Astrocyte (in vitro differentiated cells and primary cell): ENCODE results near the gene INCA1. TPM values are rescaled to one million over a fixed set of nuclear protein-coding genes. Genes with fewer than 3 reads are reported as not detected.

ENCODE experiments used
- DNase-seq: peaks from one replicate; pipeline ENCODE4 v3.0.0-alpha.2; 2010; ENCODE audit warnings: low read depth
- FAIRE-seq: peaks from 2 replicates; lab custom pipeline; 2011; peaks lifted over from hg19 to GRCh38; lab: Jason Lieb, UNC
- H2AFZ ChIP-seq: 2 replicates; pipeline ENCODE4 v1.6.0; 2012; ENCODE audit warnings: low read depth, low read length, inconsistent platforms
- H3K27ac ChIP-seq: 2 replicates; pipeline ENCODE4 v1.5.1; 2011; ENCODE audit warnings: low read depth, low read length, inconsistent platforms
- H3K27me3 ChIP-seq: 2 replicates; pipeline ENCODE4 v1.6.0; 2011; ENCODE audit warnings: low read length, inconsistent platforms; ENCODE audit not compliant: insufficient read depth
- H3K36me3 ChIP-seq: 2 replicates; pipeline ENCODE4 v1.5.1; 2011; ENCODE audit warnings: low read length, inconsistent platforms; ENCODE audit not compliant: insufficient read depth
- H3K4me1 ChIP-seq: 2 replicates; pipeline ENCODE4 v1.5.1; 2011; ENCODE audit warnings: low read length, inconsistent platforms; ENCODE audit not compliant: insufficient read depth
- H3K4me2 ChIP-seq: 2 replicates; pipeline ENCODE4 v1.6.0; 2012; ENCODE audit warnings: low read length, inconsistent platforms
- H3K4me3 ChIP-seq: 2 replicates; pipeline ENCODE4 v1.5.1; 2011; ENCODE audit warnings: low read depth, mild to moderate bottlenecking, low read length, inconsistent platforms; ENCODE audit not compliant: insufficient read depth
- H3K79me2 ChIP-seq: 2 replicates; pipeline ENCODE4 v1.6.0; 2012; ENCODE audit warnings: mild to moderate bottlenecking, low read length, inconsistent platforms; ENCODE audit not compliant: insufficient read depth
- H3K9ac ChIP-seq: 2 replicates; pipeline ENCODE4 v1.6.0; 2012; ENCODE audit warnings: mild to moderate bottlenecking, low read length, inconsistent platforms
- H3K9me3 ChIP-seq: 2 replicates; pipeline ENCODE4 v1.5.1; 2012; ENCODE audit warnings: low read depth, mild to moderate bottlenecking, low read length, inconsistent platforms; ENCODE audit not compliant: insufficient read depth
- H4K20me1 ChIP-seq: 2 replicates; pipeline ENCODE4 v1.6.0; 2012; ENCODE audit warnings: low read length, inconsistent platforms; ENCODE audit not compliant: insufficient read depth
- H3K27ac Mint-ChIP-seq: one replicate; pipeline ENCODE4 v1.8.0; 2021; ENCODE audit warnings: mild to moderate bottlenecking, mixed read lengths; ENCODE audit not compliant: unreplicated experiment
- H3K27me3 Mint-ChIP-seq: one replicate; pipeline ENCODE4 v1.8.0; 2021; ENCODE audit warnings: low read depth, mixed read lengths; ENCODE audit not compliant: unreplicated experiment
- H3K36me3 Mint-ChIP-seq: one replicate; pipeline ENCODE4 v1.8.0; 2021; ENCODE audit warnings: low read depth, mixed read lengths; ENCODE audit not compliant: unreplicated experiment
- H3K4me1 Mint-ChIP-seq: one replicate; pipeline ENCODE4 v1.8.0; 2021; ENCODE audit warnings: low read depth, mixed read lengths; ENCODE audit not compliant: unreplicated experiment
- H3K4me3 Mint-ChIP-seq: one replicate; pipeline ENCODE4 v1.8.0; 2021; ENCODE audit warnings: mild to moderate bottlenecking, moderate library complexity, mixed read lengths; ENCODE audit not compliant: unreplicated experiment
- H3K9me3 Mint-ChIP-seq: one replicate; pipeline ENCODE4 v1.8.0; 2021; ENCODE audit warnings: mild to moderate bottlenecking, mixed read lengths; ENCODE audit not compliant: unreplicated experiment
- CTCF ChIP-seq: IDR thresholded peaks from 2 replicates; pipeline ENCODE4 v1.5.1; 2011; ENCODE audit warnings: low read depth, mild to moderate bottlenecking, inconsistent platforms, low read length, moderate library complexity; ENCODE audit not compliant: insufficient read depth
- EZH2 ChIP-seq: IDR thresholded peaks from 2 replicates; pipeline ENCODE4 v1.6.1; 2012; ENCODE audit warnings: mild to moderate bottlenecking, low read length, inconsistent platforms; ENCODE audit not compliant: insufficient read depth
- total RNA-seq: library from RNA; stranded (reverse); gene quantifications from 2 replicates; pipeline ENCODE4 v1.2.1, GENCODE V29; 2021

INCA1 gene
- total RNA-seq, 1 donor from 2014 or later, result 1.7 TPM

GRCh38 chr17:4940555-4941318, 56.6 kb downstream of the INCA1 start:
- Mint-ChIP-seq H3K27ac (peak overlapping the region; percentile 99), H3K4me1 (peaks cover 37% of the 10 kb centered on the region), H3K27me3 (no peaks in the 10 kb centered on the region), H3K36me3 (peaks cover 15% of the 10 kb centered on the region), H3K9me3 (peaks cover 2% of the 10 kb centered on the region), H3K4me3 (peak overlapping the region; percentile 95)
- DNase-seq (no peak), FAIRE-seq (no peak)
- Histone ChIP-seq H3K9me3 (no peaks in the 10 kb centered on the region), H3K9ac (peak overlapping the region; percentile 97), H3K36me3 (peaks cover 29% of the 10 kb centered on the region), H3K4me2 (peak overlapping the region; percentile 97), H3K27me3 (no peaks in the 10 kb centered on the region), H2AFZ (peak overlapping the region; percentile 81), H4K20me1 (peaks cover 45% of the 10 kb centered on the region), H3K79me2 (peaks cover 74% of the 10 kb centered on the region), H3K4me1 (peaks cover 35% of the 10 kb centered on the region), H3K27ac (peak overlapping the region; percentile 96), H3K4me3 (peak overlapping the region; percentile 85)
- no peak for TF ChIP-seq EZH2
- no peak for TF ChIP-seq CTCF

GRCh38 chr17:4939796-4940554, 57.3 kb downstream of the INCA1 start, which contains the start of the genes RNF167 and SLC25A11:
Gene RNF167, plus strand, starts transcription at chr17:4940268. Its CDS starts 642 bp downstream, at chr17:4940910.
Gene SLC25A11, minus strand, starts transcription at chr17:4940046. Its CDS starts 136 bp downstream, at chr17:4939910.
- Histone ChIP-seq H3K9me3 (no peaks in the 10 kb centered on the region), H4K20me1 (peaks cover 37% of the 10 kb centered on the region), H3K27ac (peak within 1 kb of the TSS; percentile 96), H2AFZ (peak within 1 kb of the TSS; percentile 81), H3K79me2 (peaks cover 66% of the 10 kb centered on the region), H3K27me3 (no peaks in the 10 kb centered on the region), H3K9ac (peak within 1 kb of the TSS; percentile 97), H3K4me3 (peak within 1 kb of the TSS; percentile 85), H3K36me3 (peaks cover 25% of the 10 kb centered on the region), H3K4me1 (peaks cover 28% of the 10 kb centered on the region), H3K4me2 (peak within 1 kb of the TSS; percentile 97)
- peaks cover 2% of the 10 kb centered on the region for H3K9me3 Mint-ChIP-seq
- peak within 1 kb of the TSS; percentile 95 for H3K4me3 Mint-ChIP-seq
- peak within 1 kb of the TSS; percentile 99 for H3K27ac Mint-ChIP-seq
- peaks cover 29% of the 10 kb centered on the region for H3K4me1 Mint-ChIP-seq
- peaks cover 11% of the 10 kb centered on the region for H3K36me3 Mint-ChIP-seq
- DNase-seq, result peak; percentile 98
- no peaks in the 10 kb centered on the region for H3K27me3 Mint-ChIP-seq
- no peak for TF ChIP-seq CTCF
- no peak for TF ChIP-seq EZH2
- FAIRE-seq, result peak; percentile 50
